ENCODE data around the gene MYT1.
A peak's percentile ranks its signal among the peaks of the same experiment; 100 is the strongest.

MYT1 gene

GRCh38 chr20:64139199-64140060 lies 24.8 kb upstream of the MYT1 start:
- no peak for DNase-seq (ENCODE audit: low read depth)

GRCh38 chr20:64140061-64140931 lies 24.0 kb upstream of the MYT1 start:
- DNase-seq (ENCODE audit: low read depth), result no peak

- DNase-seq (ENCODE audit: low read depth), result no peak
Measured at GRCh38 chr20:64140956-64141355, 23.3 kb upstream of the MYT1 start.

GRCh38 chr20:64142590-64142989 lies 21.7 kb upstream of the MYT1 start:
- DNase-seq (ENCODE audit: low read depth), result peak; percentile 34

GRCh38 chr20:64143018-64143801 lies 21.0 kb upstream of the MYT1 start:
- no peak for DNase-seq (ENCODE audit: low read depth)

GRCh38 chr20:64144144-64144912 lies 19.9 kb upstream of the MYT1 start:
- no peak for DNase-seq (ENCODE audit: low read depth)

GRCh38 chr20:64145458-64146300 lies 18.6 kb upstream of the MYT1 start:
- no peak for DNase-seq (ENCODE audit: low read depth)

GRCh38 chr20:64146301-64146935 lies 17.8 kb upstream of the MYT1 start:
- DNase-seq (ENCODE audit: low read depth), result no peak

- DNase-seq (ENCODE audit: low read depth), result no peak
Measured at GRCh38 chr20:64146936-64147477, 17.2 kb upstream of the MYT1 start.

GRCh38 chr20:64148581-64148980 lies 15.7 kb upstream of the MYT1 start:
- no peak for DNase-seq (ENCODE audit: low read depth)

- DNase-seq (ENCODE audit: low read depth), result no peak
Measured at GRCh38 chr20:64149141-64149540, 15.1 kb upstream of the MYT1 start.

- no peak for DNase-seq (ENCODE audit: low read depth)
Measured at GRCh38 chr20:64149809-64150560, 14.3 kb upstream of the MYT1 start.

GRCh38 chr20:64150756-64151632 lies 13.3 kb upstream of the MYT1 start:
- DNase-seq (ENCODE audit: low read depth), result no peak

GRCh38 chr20:64151633-64152530 lies 12.4 kb upstream of the MYT1 start:
- DNase-seq (ENCODE audit: low read depth), result peak; percentile 79

- DNase-seq (ENCODE audit: low read depth), result no peak
Measured at GRCh38 chr20:64152906-64153305, 11.3 kb upstream of the MYT1 start.

- no peak for DNase-seq (ENCODE audit: low read depth)
Measured at GRCh38 chr20:64153410-64153809, 10.8 kb upstream of the MYT1 start.

Measured in ELR (cell line).